GM20431 (cell line): ENCODE data around the gene RASAL2.

Experiments used
- in situ Hi-C: fragments of 300-500 bp; cut with MseI, MboI; formaldehyde crosslinking; loops from one replicate; pipeline ENCODE4 v1.15.0; 2020; ENCODE audit warnings: low sequenced_read_pairs; ENCODE audit not compliant: unreplicated experiment

RASAL2 gene

DNA sequence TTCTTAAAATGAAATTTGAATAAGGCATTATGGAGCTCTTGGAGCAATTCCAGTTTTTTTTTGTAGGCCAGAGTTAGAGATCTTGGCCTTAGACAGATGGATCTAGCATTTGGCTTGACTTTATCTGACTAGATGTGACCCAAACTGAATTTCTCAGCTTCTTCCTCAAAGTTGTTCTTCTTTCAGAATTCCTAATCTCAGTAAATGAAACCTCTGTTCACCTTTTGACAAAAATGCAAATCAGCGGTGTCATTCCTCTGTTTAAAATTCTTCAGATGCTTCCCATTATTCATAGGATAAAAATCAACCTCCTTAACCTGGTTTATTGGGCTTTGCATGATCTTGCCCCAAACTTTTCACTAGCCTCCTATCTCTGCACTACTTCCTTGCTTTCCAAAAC is 177.6 kb downstream of the RASAL2 start:
- in situ Hi-C loops = no loop called here

DNA sequence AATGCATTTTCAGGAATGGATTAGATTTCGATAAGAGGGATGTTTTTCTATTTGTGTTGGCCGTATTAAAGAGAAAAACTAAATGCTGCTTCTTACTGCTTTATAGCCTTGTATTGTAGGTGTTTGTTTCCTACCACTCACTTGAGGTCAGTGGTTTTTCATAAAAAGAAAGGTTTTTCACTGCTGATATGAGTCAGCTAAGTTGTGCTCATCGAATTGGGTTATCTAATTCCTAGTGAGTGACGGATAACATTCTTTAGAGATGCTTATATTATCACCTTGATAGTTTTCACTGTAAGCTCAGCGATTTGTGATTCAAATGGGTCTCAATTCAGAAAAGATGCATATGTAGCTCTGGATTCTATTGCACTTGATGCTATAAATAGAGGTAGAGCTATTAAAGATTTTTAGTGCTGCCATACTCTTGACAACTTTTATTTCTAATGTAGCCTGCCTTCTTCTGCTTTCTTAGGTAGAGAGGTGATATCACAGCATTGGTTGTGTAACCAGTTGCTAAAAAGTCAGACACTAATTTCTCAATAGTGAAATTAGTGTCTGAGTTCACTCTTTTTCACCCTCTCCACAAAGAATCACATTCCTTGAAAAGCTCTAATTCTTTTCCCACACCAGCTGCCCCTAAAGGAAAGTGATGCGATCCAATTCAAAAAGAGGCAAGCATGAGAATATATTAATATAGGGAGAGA is 180.0 kb downstream of the RASAL2 start:
- in situ Hi-C loops = no loop called here

DNA sequence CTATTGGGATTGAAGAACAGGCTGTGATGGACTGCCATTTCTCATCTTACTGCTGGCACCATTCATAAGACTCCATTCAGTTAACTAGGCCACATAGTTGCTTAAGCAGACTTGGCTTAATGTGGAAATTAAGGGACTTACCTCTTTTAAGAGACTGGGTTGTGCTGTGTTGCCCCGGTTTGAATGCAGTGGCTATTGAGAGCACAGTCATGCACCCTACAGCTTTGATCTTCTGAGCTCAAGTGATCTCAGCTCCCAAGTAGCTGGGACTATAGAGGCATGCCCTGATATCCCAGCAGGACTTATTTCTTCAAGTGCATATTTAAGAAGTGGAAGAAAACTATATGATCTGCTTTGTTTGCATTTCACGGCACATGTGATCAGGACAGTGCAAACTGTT is 181.1 kb downstream of the RASAL2 start:
- in situ Hi-C loops = no loop called here

DNA sequence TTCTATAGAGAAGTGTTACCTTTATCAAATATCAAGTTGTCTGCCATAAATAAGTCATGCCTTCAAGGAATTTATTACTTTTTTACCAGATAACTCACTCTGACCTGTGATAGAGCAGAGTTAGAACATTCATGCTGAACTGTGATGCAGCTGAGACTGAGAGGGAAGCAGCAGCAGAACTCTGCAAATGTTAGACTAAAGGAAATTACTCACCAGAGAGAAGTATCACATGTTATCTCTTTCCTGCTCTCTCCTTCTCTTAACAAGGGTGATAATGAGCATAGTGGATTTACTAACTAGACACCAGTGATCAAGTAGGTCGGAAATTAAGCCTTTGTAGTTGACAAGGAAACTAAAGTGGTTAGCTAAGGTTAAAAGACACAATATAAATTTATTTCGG is 181.6 kb downstream of the RASAL2 start:
- in situ Hi-C loops = no loop called here

DNA sequence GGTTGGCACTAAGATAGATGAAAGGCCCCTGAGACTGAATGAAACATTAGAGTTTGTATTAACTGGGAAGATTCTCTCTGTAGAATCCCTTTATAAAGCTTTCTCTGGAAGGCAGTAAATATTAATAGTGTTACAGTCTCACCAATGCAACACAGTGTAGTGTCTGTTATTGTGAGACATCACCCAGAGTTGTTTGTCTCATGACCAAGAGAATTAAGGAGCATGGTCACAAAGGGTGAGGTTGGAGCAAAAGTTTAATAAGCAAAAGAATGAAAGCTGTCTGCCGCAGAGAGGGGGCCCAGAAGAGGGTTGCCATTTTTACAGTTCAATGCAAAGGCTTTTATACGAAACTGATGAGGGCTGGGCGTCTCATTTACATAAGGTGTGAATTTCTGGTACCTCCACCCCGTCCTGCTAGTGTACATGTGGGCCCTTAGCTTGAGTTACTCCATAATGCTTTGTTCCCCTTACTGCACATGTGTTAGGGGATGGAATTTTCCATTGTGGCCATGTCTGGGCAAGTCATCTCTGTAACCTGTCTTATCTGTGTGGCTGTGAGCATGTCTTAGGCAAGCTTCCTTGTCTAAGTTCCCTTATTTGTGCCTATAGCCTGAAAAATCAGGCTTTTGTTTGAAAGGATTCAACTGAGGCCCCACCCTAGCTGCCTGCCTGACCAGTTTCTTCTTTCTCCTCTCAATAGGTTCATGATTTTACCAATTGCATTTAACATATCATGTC is 184.1 kb downstream of the RASAL2 start:
- in situ Hi-C loops = no loop called here

DNA sequence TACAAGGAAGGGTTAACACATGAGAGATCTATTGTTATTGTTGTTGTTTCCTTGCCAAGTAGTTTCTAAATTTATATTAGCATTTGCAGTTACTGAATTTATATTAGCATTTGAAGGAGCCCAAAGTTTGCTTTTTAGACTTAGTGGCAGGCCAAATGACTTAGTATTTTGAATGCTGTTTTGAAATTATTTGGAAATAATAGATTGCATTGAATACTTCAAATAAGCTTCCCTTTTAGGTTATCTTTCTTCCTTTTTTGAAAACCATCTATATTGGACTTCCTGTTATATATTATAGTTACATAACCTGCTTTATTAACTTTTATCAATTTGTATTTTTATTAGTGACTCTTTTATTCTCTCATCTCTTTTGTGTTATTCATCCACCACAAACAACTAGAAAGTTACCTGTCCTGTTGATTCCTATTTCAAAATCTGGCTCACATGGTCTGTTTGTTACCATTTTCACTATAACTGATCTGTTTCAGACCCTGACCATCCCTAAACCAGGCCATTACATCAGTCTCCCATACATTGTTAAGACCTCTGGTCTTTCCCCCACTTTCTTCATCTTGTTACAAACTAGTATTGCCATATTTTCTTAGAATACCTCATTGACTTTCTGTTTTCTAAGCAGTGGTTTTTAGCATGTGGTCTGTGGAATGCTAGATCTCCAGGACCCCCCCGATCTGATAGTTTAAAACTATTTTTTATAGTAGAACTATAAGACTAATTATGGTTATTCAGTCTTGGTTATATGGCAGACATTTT is 185.2 kb downstream of the RASAL2 start:
- in situ Hi-C loops = no loop called here

DNA sequence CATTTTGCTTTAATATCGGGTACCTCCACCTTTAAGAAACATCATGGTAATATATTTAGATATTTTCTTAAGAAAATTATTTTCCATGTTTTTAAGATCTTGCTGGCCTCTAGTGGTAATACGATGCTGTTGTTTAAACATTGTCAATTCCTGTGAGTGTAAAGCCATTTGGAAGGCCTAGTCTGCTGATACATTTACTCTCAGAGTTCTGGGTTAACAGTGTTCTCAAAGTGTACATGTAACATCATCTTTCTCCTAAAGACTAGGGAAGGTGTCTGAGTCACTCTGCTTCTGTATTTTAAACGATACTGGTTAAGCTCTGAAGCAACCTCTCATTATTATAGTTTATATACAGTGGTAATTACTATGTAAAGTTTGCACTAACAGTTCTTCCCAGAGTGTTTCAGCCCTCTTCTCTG is 189.1 kb downstream of the RASAL2 start:
- in situ Hi-C loops = no loop called here

DNA sequence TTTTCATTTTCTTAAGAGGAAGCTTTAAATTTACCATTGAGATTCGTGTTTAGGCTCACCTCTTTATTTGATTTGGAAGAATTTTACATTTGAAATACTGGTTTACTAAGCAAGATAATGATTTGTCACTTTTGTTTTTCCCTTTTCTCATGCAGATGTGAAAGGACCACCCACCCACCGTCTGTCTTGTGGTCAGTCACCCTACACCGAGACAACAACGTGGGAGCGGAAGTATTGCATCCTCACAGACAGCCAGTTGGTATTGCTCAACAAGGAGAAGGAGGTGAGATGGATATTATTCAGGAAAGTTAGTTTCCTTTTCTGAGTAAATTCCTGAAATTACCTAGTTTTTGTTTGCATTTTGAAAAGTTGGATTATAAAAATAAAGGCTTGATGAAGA is 189.5 kb downstream of the RASAL2 start:
- in situ Hi-C loops = no loop called here

DNA sequence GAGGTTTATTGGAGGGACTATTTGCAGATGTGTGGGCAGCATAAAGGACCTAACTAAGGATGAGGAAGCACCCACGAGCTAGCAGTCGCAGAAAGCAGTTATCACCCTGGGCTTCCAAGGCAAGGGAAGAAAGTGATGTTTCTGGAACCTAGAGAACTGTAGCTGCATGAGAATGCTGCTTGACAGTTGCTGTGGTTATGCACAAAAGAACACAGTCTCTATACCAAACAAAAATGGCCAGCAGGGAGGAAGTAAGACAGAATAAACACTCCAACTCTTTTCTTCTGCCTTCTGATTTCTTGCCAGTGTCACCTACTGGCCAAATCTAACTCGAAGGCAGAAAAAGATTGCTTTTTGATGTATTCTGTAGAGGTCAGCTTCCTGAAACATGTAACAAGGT is 190.2 kb downstream of the RASAL2 start:
- in situ Hi-C loops = no loop called here

DNA sequence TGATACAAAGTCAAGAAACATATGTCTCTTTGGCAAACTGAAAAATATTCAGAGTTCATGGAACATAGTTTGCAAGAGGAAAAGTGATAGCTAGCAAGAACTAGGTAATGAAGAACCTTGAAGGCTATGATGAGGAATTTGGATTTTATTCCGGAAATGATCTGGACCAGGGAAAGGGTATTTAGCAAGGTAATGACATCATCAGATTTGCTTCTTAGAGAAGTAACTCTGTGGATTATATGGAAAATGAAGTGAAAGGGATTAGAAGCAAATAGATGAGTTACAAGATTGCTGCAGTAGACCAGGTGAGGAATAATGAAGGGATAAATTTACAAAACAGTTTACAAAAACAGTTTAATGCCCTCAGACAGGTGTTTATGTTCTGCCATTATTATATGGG is 197.3 kb downstream of the RASAL2 start:
- in situ Hi-C loops = no loop called here

DNA sequence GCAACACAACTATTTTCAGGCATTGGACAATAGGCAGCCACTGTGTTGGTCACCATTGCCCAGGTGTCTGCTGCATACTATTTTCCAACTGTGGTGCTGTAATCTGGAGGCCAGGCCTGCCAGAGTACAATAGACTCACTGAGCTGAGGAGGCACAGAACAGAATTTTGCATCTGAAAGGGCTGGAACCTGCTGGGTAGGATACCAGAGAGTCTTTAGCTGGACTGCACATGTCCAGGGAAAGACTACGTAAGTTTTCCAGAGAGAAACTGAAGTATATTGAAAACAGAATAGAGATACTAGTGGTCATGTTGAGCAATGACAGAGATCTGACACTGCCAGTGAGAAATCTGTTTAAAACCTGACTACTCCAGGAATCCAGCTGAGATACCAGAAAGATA is 200.8 kb downstream of the RASAL2 start:
- in situ Hi-C loops = no loop called here

DNA sequence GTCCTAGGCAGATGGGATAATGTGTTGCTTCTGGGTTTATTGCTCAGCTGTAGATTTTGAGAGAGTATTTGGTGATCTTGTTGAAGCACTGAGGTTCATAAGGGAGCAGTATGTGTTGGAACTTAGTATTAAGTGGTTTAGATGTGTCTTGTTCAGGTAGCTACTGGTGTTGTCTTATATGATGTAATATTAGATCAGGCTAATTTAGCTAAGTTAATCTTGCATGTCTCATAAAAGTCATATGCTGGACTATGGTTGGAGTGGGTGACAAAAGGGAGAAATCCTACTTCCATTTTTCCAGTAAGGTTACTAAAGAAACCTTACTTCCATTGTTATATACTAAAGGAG is 206.4 kb downstream of the RASAL2 start:
- in situ Hi-C loops = loop anchor here (25.0 kb wide), 1 partner anchor 212 kb away; the partner anchor contains the start of gene TEX35

DNA sequence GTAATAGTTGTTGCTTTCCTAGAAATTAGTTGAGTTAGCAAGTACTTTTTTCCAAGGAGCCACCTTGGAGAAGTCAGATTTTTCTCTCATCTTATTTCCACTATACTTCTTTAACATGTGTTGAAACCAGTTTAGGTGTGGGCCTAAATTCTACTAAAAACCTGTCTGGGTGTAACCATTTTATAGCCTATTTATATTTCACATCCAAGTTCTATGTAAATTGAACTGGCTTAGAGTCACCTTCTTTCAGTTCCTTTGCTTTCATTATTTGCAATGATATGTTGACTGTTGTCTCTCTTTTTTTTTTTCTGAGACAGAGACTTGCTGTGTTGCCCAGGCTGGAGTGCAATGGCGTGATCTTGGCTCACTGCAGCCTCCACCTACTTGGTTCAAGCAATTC is 207.2 kb downstream of the RASAL2 start:
- in situ Hi-C loops = loop anchor here (25.0 kb wide), 1 partner anchor 211 kb away; the partner anchor contains the start of gene TEX35

DNA sequence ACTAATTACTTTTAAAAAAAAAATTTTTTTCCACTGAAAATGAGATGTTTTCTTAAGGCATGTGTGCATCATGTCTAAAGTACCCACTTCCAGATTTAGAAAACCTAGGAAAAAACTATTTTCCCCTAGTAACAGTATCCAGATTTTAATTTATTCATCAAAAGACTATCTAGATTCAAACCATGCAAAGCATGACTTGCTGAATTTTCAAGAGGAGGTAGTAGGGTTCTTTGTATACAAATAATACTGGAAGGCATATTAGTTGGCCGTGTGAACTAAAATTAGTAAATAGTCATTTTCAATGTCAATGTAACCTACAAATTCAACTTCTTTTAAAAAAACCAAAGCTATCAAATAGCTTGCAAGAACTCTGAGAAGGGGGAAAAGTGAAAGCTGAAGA is 213.4 kb downstream of the RASAL2 start:
- in situ Hi-C loops = loop anchor here (25.0 kb wide), 1 partner anchor 205 kb away; the partner anchor contains the start of gene TEX35

DNA sequence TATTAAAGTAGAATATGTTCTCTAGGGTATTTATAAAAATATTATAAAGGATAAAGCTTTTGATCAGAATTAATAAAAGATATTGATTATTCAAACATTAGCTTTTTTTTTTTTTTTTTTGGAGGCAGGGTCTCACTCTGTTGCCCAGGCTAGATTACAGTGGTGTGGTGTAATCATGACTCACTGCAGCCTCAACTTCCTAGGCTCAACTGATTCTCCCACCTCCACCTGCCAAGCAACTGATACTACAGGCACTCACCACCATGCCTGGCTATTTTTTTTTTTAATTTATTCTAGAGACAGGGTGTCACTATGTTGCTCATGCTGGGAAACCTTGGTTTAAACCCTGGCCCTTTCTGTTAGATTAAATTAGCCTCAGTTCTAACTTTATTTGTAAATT is 214.5 kb downstream of the RASAL2 start:
- in situ Hi-C loops = loop anchor here (25.0 kb wide), 1 partner anchor 204 kb away; the partner anchor contains the start of gene TEX35

DNA sequence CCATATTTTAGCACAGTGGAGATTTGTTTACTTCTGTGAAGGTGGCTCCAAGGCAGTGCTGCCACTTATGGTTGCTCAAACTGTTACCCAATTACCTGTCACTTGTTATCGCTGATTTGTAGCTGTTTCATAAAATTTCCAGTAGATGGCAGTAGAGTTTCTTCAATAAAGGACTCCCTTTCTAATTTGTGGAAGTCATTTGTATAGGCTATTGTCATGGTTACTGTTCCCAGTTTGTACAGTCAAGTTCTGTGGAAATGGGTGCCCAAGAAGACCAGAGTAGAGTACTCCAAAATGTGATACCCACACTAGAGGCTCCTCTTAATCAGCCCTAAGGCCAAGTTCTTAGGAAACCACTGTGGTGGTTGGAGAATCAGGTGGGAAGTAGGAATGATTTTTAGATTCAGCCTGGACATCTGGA is 216.8 kb downstream of the RASAL2 start:
- in situ Hi-C loops = loop anchor here (25.0 kb wide), 1 partner anchor 202 kb away; the partner anchor contains the start of gene TEX35

DNA sequence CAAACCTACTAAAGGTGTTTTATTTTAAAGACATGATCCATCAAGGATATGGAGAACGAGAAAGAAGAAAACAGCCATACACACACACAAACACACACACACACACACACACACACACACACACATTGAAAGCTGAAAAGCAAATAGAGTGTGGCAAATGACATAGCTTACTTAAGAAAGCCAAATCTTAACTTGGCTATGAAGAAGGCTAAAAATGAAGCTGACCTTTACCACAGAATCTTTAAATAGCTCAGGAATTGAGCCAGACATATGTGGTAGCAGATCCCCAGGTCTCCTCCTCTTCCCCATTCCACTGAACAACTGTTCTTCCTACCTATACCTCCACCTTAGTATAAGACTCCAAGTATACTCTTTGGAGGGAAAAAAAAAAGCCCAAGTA is 217.3 kb downstream of the RASAL2 start:
- in situ Hi-C loops = loop anchor here (25.0 kb wide), 1 partner anchor 201 kb away; the partner anchor contains the start of gene TEX35

DNA sequence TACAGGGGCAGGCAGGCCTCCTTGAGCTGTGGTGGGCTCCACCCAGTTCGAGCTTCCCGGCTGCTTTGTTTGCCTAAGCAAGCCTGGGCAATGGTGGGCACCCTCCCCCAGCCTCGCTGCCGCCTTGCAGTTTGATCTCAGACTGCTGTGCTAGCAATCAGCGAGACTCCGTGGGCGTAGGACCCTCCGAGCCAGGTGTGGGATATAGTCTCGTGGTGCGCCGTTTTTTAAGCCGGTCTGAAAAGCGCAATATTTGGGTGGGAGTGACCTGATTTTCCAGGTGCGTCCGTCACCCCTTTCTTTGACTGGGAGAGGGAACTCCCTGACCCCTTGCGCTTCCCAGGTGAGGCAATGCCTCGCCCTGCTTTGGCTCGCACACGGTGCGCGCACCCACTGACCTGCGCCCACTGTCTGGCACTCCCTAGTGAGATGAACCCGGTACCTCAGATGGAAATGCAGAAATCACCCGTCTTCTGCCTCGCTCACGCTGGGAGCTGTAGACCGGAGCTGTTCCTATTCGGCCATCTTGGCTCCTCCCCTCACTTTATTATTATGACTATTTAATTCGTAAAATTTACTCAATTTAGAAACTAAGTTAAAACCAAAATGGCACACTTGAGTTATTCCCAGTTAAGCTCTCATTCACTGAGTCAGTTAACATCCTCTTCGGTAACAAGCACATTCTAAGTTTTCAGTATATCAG is 226.5 kb downstream of the RASAL2 start:
- in situ Hi-C loops = loop anchor here (25.0 kb wide), 1 partner anchor 192 kb away; the partner anchor contains the start of gene TEX35

DNA sequence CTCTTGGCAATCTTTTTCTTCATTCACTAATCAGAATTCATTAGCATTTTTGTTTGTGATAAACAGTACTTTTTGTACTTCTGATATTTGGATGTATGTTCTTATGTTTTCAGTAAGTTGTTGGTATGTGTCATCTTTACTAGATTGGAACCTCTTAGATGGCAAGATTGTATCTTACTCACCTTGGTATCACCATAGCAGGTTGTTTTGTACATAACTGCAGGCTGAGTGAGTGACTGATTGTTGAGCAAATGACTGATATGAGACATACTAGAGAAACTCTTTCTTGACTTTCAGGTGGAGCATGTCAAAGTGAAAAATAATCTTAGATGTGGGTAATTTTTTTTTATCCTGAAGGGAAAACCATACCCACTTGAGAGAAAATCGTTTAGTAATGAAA is 229.2 kb downstream of the RASAL2 start:
- in situ Hi-C loops = loop anchor here (25.0 kb wide), 1 partner anchor 189 kb away; the partner anchor contains the start of gene TEX35

DNA sequence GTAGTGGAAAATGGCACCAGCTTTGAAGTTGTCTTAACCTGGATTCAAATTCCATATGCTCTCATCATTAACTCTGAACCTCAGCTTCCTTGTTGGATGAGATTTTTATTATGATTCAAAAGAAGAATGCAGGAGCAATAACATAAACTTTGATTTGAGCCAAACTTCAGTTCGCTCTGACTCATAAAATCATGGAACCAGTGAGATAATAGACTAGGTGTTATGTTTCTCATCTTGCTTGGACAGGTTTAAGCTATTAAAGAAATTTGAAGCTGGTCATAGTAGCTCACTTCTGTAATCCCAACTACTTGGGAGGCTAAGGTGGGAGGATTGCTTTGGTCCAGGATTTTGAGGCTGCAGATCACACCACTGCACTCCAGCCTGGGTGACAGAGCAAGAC is 230.1 kb downstream of the RASAL2 start:
- in situ Hi-C loops = loop anchor here (25.0 kb wide), 1 partner anchor 188 kb away; the partner anchor contains the start of gene TEX35
